SU-DHL-6 (cell line): ENCODE data around the gene FAM81A.

Experiments used
- EZH2phosphoT487 ChIP-seq: fragments of 200-600 bp; sonication (generic), shearing (Covaris generic); conservative IDR thresholded peaks from 2 replicates; pipeline ENCODE4 v1.6.1; 2018; ENCODE audit warnings: mild to moderate bottlenecking, antibody characterized with exemption, low read length, moderate library complexity, mixed read lengths
- TF ChIP-seq, protein P1 (sequence below): fragments of 200-600 bp; sonication (generic); IDR thresholded peaks from one replicate; pipeline ENCODE4 v1.5.1; 2017; ENCODE audit warnings: antibody characterized with exemption, mild to moderate bottlenecking, low read length, moderate library complexity; ENCODE audit not compliant: insufficient read depth, poor library complexity, severe bottlenecking

DNA sequence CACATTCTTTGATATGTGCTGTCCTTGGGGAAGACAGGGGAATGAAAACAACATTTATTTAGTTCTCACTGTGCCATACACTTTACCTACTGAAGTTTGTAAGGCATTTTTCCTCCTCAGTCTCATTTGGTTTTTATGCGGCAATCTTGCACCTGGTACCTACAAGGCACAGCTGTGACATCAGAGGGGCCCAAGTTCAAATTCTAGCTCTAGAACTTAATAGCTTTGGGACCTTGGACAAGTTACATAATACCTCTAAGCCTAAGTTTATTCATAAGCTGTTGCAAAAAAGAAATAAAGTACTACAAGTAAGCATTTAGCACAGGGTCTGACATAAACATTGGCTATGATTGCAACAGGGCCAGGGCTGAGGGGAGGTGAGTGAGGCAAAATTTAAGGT is 5.6 kb upstream of the FAM81A start:
- TF ChIP-seq, protein P1, sequence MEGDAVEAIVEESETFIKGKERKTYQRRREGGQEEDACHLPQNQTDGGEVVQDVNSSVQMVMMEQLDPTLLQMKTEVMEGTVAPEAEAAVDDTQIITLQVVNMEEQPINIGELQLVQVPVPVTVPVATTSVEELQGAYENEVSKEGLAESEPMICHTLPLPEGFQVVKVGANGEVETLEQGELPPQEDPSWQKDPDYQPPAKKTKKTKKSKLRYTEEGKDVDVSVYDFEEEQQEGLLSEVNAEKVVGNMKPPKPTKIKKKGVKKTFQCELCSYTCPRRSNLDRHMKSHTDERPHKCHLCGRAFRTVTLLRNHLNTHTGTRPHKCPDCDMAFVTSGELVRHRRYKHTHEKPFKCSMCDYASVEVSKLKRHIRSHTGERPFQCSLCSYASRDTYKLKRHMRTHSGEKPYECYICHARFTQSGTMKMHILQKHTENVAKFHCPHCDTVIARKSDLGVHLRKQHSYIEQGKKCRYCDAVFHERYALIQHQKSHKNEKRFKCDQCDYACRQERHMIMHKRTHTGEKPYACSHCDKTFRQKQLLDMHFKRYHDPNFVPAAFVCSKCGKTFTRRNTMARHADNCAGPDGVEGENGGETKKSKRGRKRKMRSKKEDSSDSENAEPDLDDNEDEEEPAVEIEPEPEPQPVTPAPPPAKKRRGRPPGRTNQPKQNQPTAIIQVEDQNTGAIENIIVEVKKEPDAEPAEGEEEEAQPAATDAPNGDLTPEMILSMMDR, result no peak
- no peak for TF ChIP-seq EZH2phosphoT487
